ENCODE data around the gene TMPRSS7.

Gene TMPRSS7

DNA sequence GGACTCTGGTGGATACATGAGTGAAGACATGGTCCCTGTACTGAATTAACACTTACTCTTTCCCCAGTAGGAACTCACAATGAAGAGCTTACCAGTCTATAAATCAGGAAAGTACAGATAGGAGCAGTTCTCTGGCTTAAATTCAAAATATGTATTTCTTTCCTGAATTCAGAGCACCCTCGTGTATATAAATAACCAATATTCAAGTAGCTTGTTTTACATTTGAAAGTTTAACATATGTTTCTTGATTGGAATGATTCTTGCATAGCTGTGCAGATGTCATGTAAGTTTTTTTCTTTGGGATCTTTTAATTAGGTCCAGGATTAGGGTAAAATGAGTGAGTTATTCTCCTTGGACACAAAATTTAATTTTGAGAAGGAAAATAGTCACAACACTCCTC is 14.8 kb upstream of the TMPRSS7 start:
- ATAC-seq: no peak
- TF ChIP-seq ZFP30 (CRISPR knock-in tag; IDR thresholded peaks at IDR 0.05) (no peak), GLIS3 (CRISPR knock-in tag; IDR thresholded peaks at IDR 0.05) (no peak), ZC3H10 (CRISPR knock-in tag; IDR thresholded peaks at IDR 0.05) (no peak), TCF4 (CRISPR knock-in tag; IDR thresholded peaks at IDR 0.05; ENCODE audit: borderline replicate concordance) (no peak), CSDC2 (CRISPR knock-in tag; IDR thresholded peaks at IDR 0.05) (no peak), SNAI2 (CRISPR knock-in tag; IDR thresholded peaks at IDR 0.05) (no peak), ISL1 (CRISPR knock-in tag; IDR thresholded peaks at IDR 0.05) (no peak), OSR1 (CRISPR knock-in tag; IDR thresholded peaks at IDR 0.05) (no peak), RARB (CRISPR knock-in tag; IDR thresholded peaks at IDR 0.05) (no peak), PPARA (CRISPR knock-in tag; IDR thresholded peaks at IDR 0.05; ENCODE audit: borderline replicate concordance) (no peak), ZNF8 (CRISPR knock-in tag; IDR thresholded peaks at IDR 0.05) (no peak), ZNF70 (CRISPR knock-in tag; IDR thresholded peaks at IDR 0.05) (no peak), ZFP3 (CRISPR knock-in tag; IDR thresholded peaks at IDR 0.05) (no peak), ARNTL (CRISPR knock-in tag; IDR thresholded peaks at IDR 0.05; ENCODE audit: borderline replicate concordance, low read depth) (no peak), TOX (CRISPR knock-in tag; IDR thresholded peaks at IDR 0.05; ENCODE audit: borderline replicate concordance) (no peak), ZNF565 (CRISPR knock-in tag; conservative IDR thresholded peaks at IDR 0.05; ENCODE audit: low read depth) (no peak)
- TF ChIP-seq, protein P1, sequence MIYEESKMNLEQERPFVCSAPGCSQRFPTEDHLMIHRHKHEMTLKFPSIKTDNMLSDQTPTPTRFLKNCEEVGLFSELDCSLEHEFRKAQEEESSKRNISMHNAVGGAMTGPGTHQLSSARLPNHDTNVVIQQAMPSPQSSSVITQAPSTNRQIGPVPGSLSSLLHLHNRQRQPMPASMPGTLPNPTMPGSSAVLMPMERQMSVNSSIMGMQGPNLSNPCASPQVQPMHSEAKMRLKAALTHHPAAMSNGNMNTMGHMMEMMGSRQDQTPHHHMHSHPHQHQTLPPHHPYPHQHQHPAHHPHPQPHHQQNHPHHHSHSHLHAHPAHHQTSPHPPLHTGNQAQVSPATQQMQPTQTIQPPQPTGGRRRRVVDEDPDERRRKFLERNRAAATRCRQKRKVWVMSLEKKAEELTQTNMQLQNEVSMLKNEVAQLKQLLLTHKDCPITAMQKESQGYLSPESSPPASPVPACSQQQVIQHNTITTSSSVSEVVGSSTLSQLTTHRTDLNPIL (CRISPR knock-in tag; IDR thresholded peaks at IDR 0.05; ENCODE audit: low read depth): no peak
- TF ChIP-seq, protein P2, sequence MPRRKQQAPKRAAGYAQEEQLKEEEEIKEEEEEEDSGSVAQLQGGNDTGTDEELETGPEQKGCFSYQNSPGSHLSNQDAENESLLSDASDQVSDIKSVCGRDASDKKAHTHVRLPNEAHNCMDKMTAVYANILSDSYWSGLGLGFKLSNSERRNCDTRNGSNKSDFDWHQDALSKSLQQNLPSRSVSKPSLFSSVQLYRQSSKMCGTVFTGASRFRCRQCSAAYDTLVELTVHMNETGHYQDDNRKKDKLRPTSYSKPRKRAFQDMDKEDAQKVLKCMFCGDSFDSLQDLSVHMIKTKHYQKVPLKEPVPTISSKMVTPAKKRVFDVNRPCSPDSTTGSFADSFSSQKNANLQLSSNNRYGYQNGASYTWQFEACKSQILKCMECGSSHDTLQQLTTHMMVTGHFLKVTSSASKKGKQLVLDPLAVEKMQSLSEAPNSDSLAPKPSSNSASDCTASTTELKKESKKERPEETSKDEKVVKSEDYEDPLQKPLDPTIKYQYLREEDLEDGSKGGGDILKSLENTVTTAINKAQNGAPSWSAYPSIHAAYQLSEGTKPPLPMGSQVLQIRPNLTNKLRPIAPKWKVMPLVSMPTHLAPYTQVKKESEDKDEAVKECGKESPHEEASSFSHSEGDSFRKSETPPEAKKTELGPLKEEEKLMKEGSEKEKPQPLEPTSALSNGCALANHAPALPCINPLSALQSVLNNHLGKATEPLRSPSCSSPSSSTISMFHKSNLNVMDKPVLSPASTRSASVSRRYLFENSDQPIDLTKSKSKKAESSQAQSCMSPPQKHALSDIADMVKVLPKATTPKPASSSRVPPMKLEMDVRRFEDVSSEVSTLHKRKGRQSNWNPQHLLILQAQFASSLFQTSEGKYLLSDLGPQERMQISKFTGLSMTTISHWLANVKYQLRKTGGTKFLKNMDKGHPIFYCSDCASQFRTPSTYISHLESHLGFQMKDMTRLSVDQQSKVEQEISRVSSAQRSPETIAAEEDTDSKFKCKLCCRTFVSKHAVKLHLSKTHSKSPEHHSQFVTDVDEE (CRISPR knock-in tag; IDR thresholded peaks at IDR 0.05): no peak
- TF ChIP-seq, protein P3, sequence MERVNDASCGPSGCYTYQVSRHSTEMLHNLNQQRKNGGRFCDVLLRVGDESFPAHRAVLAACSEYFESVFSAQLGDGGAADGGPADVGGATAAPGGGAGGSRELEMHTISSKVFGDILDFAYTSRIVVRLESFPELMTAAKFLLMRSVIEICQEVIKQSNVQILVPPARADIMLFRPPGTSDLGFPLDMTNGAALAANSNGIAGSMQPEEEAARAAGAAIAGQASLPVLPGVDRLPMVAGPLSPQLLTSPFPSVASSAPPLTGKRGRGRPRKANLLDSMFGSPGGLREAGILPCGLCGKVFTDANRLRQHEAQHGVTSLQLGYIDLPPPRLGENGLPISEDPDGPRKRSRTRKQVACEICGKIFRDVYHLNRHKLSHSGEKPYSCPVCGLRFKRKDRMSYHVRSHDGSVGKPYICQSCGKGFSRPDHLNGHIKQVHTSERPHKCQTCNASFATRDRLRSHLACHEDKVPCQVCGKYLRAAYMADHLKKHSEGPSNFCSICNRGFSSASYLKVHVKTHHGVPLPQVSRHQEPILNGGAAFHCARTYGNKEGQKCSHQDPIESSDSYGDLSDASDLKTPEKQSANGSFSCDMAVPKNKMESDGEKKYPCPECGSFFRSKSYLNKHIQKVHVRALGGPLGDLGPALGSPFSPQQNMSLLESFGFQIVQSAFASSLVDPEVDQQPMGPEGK (CRISPR knock-in tag; IDR thresholded peaks at IDR 0.05; ENCODE audit: borderline replicate concordance): no peak

DNA sequence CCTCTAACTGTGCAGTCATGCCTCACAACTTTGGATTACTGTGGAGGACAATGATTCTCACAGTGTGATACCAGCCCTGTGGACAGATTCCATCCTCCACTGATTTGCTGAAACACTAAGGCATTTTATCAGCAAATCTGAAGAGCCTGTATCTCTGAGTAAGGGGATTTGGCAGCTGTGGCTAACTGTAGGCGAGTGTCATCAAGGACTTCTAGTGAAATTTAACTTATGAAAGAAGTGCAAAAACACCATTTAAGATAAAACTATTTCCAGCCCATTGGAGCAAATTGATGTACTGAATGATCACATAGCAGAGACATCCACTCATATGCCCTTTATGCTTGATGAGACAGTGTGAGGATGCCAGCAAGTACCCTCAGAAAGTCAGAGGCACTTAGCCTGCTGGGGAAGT is 13.9 kb upstream of the TMPRSS7 start:
- TF ChIP-seq, protein P4, sequence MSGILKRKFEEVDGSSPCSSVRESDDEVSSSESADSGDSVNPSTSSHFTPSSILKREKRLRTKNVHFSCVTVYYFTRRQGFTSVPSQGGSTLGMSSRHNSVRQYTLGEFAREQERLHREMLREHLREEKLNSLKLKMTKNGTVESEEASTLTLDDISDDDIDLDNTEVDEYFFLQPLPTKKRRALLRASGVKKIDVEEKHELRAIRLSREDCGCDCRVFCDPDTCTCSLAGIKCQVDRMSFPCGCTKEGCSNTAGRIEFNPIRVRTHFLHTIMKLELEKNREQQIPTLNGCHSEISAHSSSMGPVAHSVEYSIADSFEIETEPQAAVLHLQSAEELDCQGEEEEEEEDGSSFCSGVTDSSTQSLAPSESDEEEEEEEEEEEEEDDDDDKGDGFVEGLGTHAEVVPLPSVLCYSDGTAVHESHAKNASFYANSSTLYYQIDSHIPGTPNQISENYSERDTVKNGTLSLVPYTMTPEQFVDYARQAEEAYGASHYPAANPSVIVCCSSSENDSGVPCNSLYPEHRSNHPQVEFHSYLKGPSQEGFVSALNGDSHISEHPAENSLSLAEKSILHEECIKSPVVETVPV (CRISPR knock-in tag; IDR thresholded peaks at IDR 0.05): no peak
- TF ChIP-seq ISL1 (CRISPR knock-in tag; IDR thresholded peaks at IDR 0.05): peak; percentile 10; the same call in 1 of the 2 replicates
- no peak for TF ChIP-seq ZNF8 (CRISPR knock-in tag; IDR thresholded peaks at IDR 0.05)
- no peak for ATAC-seq

DNA sequence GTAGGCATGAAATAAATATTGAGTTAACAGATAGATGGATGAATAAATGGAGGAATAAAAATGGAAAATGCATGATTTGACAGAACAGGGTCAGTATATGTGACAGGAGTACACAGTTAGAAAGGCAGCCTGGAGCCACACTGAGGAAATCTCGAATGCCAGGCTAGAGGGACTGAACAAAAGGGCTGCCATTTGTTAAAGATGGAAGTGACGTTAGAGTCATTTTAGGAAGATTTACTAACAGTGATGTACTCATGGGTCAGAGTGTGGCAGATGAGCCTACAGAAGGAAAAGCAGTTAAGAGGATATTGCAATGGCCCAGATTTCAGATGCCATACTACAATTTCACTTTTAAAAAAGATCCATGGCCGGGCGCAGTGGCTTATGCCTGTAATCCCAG is 7.4 kb upstream of the TMPRSS7 start:
- TF ChIP-seq ZC3H10 (CRISPR knock-in tag; IDR thresholded peaks at IDR 0.05): no peak
- no peak for TF ChIP-seq ZNF8 (CRISPR knock-in tag; IDR thresholded peaks at IDR 0.05)
- TF ChIP-seq ZFP3 (CRISPR knock-in tag; IDR thresholded peaks at IDR 0.05): no peak
- TF ChIP-seq ISL1 (CRISPR knock-in tag; IDR thresholded peaks at IDR 0.05): no peak
- TF ChIP-seq TCF4 (CRISPR knock-in tag; IDR thresholded peaks at IDR 0.05; ENCODE audit: borderline replicate concordance): no peak
- TF ChIP-seq, protein P1 (CRISPR knock-in tag; IDR thresholded peaks at IDR 0.05; ENCODE audit: low read depth): no peak
- TF ChIP-seq ZFP30 (CRISPR knock-in tag; IDR thresholded peaks at IDR 0.05): no peak
- TF ChIP-seq, protein P4 (CRISPR knock-in tag; IDR thresholded peaks at IDR 0.05): no peak
- no peak for TF ChIP-seq ESRRG (CRISPR knock-in tag; IDR thresholded peaks at IDR 0.05)
- TF ChIP-seq, protein P3 (CRISPR knock-in tag; IDR thresholded peaks at IDR 0.05; ENCODE audit: borderline replicate concordance): no peak
- no peak for TF ChIP-seq PPARA (CRISPR knock-in tag; IDR thresholded peaks at IDR 0.05; ENCODE audit: borderline replicate concordance)
- TF ChIP-seq CSDC2 (CRISPR knock-in tag; IDR thresholded peaks at IDR 0.05): no peak
- TF ChIP-seq, protein P5, sequence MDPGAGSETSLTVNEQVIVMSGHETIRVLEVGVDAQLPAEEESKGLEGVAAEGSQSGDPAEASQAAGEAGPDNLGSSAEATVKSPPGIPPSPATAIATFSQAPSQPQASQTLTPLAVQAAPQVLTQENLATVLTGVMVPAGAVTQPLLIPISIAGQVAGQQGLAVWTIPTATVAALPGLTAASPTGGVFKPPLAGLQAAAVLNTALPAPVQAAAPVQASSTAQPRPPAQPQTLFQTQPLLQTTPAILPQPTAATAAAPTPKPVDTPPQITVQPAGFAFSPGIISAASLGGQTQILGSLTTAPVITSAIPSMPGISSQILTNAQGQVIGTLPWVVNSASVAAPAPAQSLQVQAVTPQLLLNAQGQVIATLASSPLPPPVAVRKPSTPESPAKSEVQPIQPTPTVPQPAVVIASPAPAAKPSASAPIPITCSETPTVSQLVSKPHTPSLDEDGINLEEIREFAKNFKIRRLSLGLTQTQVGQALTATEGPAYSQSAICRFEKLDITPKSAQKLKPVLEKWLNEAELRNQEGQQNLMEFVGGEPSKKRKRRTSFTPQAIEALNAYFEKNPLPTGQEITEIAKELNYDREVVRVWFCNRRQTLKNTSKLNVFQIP (CRISPR knock-in tag; IDR thresholded peaks at IDR 0.05; ENCODE audit: borderline replicate concordance, low read depth): no peak
- no peak for ATAC-seq
